Measurements from ENCODE around the gene ATP4A.

Gene ATP4A

DNA sequence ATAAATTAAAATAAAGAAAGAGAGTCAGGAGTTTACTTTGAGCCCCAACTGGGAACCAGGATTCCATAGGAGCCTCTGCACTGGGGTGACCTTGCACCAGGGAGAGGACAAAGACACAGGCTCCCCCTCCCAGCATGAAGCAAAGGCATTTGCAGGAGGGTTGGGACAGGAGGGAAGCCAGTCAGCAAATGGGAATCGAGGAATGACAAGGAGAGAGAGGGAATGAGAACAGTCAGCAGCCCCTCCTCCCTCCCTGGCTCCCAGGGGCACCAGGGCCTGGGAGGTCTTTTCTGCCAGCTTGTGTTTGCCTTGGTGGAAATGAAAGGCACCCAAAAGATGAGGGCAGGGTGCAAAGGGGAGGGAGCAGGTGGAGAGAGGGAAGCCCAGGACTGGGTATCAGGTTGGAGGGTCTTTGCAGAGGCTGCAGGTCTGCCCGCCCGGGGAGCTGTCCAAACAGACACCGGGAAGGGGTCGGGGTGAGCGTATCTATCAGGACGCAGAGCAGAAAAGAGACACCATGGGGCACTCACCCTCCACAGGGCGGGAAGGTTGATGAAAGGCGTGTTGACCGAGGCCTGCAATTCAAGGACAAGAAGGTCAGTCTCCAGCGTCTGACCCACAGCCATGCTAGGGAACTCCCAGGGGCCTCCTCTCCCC lies 39.1 kb downstream of the ATP4A start:
- no peak for DNase-seq

DNA sequence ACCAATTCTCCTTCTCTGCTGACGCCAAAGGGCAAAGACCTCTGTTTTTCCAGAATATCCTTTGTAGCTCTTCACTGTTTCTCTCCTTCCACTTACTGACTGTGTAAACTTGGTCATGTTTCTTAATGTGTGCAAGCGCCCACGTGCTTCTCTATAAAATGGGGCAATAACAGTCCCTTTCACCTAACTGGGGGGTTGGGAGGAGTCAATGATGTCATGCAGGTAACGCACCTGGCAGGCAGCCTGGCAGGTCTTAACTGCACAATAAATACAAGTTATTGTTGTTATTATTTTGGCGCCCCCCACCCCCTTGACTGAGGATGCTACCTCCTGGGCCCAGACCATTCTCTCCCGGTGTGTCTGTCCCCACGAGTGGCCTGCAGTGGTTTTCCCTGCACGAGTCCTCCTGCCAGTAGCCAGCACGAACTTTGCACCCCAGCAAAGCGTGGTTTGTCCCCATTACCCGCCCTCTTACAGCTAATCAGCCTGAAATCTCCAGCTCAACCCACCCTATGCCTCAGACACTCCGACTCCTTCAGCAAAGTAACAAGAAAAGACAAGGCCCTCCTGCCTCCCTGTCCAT lies 40.6 kb downstream of the ATP4A start:
- no peak for DNase-seq

DNA sequence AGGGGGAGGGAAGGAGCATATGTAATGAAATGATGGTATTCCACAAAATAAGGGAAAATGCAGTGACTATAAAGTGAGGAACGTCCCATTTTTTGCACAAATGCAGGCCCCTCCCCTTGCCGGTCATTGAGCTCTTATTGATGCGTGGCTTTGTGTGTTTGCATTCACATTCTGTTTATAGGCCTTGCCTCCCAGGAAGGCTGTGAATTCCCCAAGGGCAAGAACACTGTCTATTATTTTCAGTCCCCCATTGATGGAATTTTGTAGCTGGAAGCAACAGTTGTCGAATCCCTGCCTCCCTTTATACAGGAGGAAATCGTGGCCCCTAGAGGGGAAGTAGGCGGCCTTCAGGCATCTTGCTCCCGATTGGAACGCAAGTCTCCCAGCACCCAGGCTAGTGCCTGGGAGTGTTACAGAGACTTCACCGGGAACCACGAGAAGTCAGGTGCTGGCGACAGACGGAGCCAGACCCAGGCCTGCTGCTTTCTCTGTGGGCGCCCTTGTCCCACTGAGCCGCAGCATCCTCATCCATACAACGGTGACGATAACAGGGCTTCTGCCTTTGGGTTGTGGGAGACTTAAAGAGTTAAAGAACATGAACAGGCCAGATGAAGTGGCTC lies 42.2 kb downstream of the ATP4A start:
- DNase-seq, result no peak

DNA sequence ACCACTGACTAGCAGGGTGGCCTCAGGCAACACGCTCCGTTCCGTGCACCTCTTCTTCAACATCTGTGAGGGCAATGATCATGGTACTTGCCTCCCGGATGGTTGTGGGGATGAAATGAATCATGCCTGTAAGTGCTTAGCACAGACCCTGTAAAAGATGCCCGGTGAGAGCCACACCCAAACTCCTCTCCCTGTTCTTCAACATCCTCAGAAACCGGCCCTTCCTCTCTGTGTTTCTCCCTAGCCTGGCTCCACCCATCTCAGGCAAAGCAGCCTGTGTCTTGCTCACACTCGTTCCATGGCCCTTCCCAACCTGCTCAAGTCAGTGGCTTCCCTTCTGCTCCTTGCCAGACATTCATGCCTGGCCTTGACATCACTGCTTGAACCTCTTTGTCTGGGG lies 44.2 kb downstream of the ATP4A start:
- no peak for DNase-seq

DNA sequence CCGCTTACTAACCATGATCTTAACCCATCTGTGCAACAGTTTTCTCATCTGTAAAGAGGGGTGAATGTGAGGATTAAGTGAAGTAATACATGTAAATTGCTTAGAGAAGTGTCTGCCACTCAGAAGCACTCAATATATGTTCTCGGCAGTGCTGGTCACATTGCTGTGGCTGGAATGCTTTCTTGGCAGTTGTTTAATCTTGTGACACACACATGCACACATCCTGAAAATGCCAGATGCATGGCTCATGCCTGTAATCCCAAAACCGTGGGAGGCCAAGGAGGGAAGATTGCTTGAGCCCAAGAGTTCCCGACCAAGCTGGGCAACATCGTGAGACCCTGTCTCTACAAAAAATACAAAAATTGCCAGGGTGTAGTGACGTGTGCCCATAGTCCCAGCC lies 45.1 kb downstream of the ATP4A start:
- DNase-seq, result no peak

DNA sequence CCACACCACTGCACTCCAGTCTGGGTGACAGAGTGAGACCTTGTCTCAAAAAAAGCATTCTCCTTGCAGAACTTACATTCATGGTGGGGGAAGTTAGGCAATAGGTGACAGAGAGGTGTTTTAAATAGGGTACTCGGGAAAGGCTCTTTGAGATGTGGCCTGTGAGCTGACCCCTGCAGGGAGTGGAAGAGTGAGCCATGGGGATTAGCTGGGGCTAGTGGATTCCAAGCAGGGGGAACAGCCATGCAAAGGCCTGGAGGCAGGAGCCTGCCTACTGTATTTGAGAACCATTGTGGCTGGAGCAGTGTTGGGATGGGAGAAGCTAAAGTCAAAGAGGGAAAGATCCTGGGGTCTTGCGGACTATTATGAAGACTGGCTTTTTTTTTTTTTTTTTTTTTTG lies 46.1 kb downstream of the ATP4A start:
- DNase-seq, result no peak

DNA sequence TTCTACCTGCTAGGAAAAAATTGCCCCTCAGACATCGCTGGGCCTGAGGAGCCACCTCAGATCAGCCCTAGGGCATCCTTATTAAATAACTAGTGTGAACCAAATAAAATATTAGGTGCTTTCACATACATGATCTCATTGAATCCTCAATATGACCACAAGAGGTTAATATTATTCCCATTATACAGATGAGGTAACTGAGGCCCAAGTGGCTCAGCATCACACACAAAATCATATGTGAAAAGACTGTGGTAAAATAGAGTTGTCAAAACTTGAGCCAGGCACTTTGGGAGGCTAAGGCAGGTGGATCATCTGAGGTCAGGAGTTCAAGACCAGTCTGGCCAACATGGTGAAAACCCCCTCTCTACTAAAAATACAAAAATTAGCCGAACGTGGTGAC lies 47.1 kb downstream of the ATP4A start:
- DNase-seq, result no peak

DNA sequence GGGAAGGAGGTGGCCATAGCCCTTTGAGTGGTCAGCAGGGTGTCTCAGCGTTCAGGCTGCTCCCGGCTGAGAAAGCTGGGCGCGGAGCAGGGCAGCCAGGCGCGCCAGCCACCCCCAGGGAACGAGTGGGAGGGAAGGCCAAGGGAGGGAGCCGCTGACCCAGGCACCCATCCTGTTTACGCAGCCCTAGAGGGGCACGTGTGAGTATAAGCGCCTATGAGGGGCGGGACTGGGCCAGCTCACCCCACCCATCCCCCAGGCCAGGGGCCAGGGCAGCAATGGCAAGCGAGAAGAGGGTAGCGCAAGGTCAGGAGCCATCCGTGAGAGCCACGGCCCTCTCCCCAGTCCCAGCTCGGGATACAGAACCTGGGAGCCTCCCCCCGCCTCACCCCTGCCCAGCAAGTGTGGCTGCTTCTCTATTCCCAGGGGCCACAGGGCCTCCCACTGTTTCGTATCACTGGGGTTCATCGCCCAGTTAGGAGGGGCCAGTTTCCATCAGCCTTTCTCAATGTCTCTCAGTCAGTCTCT lies 49.1 kb downstream of the ATP4A start:
- DNase-seq, result no peak

DNA sequence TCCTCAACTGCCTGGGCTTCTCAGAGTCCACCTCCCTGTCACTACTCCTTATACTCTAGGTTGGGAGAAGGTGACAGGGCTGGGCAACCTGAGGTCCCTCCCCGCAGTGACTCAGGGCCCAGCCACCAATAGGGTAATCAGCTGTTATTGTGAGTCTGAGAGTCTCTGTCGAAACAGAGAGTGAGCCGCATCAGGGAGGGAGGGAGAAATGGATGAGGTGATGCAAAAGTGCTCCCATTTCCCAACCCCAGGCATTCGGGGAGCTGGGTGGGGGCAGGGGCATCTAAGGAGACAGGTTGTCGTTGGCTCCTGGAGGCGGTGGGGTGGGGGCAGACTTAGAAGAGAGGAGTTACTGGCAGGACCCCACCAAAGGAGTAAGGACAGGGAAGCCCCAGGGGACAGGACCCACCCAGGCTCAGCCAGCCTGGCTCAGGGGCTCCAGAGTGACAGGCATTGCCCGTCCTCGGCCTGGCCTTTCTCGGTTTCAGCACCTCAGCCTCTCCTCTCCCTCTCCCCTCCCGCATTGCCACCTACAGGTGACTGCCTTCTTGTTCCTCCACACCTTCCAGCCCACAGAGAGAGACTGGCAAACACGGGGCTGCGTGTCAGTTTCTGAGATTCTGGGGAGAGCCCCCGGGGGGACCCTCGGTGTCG lies 49.7 kb downstream of the ATP4A start, which contains the start of gene DMKN:
Gene DMKN, minus strand, starts transcription at position 22 of the 654 bp plus-strand sequence. CDS start 174 bp downstream, outside the sequence.
- no peak for DNase-seq

DNA sequence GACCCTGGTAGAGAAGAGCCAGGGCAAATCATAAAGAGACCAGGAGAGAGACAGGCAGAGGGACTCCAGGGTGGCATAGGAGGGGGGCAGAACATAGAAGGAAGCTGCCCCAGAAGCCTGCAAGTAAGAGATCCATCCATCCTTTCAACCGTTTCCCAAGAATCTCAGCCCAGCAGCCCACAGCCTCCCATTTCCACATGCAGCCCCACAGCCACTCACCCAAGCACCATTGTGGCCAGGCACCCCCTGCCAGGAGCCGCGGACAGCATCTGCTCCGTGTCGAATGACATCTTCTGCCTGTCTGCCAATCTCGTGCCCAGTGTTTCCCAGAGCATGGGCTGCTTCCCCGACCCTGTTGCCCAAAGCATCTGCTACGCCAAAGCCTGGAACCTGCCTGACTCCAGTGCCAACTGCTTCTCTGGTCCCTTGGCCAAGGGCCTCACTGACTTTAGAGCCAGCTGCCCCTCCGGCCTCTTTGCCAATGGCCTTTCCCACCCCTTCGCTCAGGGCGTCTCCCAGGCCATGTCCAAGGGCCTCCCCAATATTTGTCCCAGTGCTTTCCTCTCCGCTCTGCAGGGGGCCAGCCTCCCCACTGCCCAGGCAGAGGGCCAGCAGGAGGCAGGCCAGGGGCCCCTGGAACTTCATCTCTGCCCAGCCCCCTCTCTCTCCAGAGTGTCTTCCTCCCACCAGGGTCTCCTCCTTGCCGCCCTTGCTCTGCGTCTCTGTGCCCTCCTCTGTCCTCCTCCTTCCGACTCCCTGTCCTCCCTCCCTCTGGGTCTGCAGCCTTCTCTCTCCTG lies 50.4 kb downstream of the ATP4A start:
- DNase-seq, result no peak

DNA sequence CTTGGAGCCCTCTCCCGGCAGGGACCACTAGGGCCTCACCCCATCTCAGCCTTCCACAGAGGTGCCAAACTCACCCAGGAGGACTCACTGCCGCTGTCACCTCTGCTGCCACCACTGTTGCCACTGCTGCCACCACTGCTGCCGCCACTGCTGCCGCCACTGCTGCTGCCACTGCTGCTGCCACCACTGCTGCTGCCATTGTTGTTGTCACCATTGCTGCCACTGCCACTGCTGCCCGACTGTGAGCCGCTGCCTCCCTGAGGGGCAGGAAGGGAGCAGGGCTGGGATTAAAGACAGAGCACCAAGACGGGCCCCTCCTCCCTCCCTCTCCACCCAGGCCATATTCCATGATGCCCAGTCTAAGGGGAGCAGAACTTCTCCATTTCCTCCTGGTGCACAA lies 52.1 kb downstream of the ATP4A start:
- no peak for DNase-seq

DNA sequence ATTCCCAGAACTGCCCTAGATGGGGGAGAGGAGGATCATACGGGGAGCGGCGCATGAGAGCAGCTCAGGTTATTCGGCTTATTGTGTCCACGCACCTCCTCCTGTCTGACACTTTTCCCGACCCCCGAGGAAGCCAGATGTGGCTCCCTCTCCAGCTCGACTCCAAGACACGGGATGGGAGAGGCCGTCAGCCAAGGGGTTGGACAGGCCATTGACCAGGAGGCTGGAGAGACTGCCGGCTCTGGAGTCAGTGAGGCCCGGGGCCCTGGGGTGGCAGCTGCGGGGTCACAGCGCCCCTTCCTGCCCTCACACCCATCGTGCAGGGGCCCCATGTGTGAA lies 52.9 kb downstream of the ATP4A start:
- no peak for DNase-seq

DNA sequence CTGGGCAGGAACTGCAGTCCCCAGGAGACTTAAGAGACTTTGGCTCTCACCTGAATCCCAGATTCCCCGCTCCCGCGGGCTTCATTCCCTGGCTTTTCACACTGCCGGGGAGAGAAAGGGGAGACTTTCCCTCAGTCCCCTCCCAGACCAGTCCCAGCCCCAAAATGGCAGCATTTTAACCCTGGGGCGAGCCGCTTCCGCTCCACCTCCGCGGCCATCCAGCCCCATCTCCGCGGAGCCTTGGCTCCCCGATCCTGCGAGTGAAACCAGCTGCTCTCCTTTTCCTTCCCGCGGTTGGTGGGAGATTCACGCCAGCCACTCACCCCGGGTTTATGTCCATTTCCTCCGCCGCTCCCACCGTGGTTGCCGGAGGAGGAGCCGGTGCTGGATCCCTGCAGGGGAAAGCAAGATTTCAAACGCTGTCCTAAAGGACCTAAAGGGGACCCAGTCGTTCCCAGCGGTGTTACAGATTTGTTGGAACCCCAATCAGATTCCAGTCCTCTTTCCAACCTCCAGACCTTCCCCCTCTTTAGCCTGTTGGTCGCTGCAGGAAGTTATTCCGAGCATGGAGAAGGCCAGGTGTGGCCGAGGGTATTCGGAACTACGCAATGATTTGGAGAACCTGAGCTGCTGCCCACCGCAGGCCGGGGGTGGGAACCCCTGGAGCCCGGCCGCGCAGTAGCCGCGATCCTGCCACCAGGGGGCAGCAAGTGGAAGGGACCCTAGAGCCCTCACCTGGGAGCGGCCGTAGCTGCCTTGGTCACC lies 53.4 kb downstream of the ATP4A start:
- peak; percentile 18 to 38 for DNase-seq

DNA sequence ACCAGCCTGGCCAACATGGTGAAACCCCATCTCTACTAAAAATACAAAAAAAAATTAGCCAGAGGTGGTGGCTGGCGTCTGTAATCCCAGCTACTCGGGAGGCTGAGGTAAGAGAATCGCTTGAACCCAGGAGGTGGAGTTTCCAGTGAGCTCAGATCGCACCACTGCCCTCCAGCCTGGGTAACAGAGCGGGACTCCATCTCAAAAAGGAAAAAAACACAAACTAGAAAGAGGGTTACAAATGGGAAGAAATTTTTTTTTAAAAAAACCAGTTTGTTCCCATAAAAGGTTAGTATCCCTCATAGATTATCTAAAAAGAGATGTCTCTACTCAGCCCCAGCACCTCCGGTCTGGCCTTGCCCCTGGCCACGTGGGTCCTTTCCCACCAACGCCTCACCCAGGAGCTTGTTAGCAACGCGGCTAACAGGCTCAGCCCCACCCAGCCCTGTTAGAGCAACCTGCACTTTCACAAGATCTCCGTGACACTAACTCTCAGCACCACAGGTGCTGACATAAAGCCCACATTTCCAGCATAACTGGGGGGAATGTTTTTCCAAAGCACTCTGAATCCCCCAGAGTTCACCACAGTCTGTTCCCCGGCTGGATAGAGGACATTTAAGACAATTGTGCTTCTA lies 54.3 kb downstream of the ATP4A start:
- DNase-seq, result no peak

DNA sequence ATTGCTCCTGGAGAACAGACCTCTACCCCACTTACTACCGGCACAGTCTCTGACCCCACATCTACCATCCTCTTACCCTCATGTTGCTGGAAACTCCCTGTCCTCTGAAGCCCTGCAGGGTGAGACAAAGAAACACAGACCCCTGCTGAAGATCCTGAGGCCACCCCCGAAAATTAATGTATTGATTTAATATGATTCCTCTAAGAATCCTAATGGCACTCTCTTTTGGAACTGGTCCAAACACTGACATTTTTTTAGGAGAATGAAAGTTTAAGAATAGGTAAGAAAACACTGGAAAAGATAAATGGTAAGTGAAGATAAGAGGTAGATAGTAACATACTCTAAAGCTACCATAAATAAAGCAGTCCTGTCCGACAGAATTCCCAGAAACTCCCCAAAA lies 55.3 kb downstream of the ATP4A start:
- no peak for DNase-seq

DNA sequence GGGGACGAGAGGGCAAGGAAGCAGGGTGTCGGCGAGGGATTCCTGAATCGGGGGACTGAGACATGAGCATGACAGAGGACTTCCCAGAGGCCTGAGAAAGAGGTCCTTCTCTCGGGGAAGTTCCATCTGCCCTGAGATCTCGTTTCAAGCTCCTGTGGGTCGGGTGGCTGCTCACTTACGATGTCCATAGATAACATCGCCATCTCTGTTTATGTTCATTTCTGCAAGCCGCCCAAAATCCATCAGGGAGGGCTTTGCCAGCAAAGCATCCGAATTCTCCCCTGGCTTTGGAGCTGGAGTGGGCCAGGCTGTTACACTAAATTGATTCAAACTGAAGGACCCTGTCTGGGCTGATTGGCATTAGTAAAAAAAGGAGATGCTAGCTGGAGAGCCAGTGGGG lies 55.9 kb downstream of the ATP4A start:
- DNase-seq, result no peak

DNA sequence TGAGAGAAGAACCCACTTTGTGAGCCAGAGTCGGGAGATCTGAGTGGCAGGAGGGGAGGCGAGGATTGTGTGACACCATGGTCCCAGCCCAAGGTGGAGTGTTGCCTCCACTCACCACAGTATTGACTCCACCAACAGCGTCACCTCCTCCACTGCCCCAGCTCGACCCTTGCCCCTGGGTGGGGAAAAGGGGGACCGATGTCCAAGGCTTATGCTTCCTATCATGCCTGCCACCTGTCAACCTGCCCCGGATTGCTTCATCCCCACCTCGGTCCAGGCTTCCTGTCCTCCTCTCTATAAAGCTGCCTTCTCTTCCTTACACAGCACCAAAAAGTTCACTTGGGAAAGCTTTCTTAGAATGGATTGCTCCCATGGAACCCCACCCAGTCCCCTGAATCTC lies 57.4 kb downstream of the ATP4A start:
- DNase-seq, result no peak

DNA sequence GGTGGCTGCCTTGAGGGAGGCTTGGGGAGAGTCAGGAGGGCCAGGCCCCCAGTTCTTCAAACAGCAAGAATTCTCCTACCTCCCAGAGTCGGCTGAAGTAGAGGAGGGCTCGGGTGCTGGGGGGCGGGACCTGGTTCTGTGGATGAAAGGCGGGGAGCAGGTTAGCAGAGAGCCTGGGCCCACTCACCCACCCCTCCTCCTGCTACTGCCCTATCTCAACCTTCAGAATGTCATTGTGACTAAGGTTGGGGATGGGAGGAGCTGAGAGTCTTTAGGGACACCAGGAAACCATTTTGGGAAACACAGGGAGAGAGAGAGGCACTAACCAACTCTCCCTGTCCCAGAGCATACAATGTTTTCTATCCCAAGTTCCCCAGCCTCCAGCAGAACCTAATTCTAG lies 60.7 kb downstream of the ATP4A start:
- DNase-seq, result no peak

DNA sequence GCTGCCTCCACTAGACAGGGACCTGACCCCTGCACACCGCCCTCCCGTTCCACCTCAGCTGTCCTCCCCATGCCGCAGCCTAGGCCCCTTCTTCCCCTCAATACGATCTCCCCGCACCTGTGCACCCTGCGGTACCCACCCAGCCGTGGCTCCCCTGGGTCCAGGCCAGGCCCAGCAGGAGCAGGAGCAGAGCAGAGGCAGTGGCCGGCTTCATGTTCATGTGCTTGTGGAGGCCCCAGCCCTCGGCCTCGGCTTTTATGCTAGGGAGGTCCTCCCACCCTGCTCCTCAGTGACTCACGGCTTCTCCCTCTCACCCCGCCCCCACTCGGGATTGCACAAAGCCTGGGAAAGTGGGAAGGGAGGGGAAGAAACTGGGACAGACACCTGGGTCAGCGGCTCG lies 61.8 kb downstream of the ATP4A start:
- no peak for DNase-seq

DNA sequence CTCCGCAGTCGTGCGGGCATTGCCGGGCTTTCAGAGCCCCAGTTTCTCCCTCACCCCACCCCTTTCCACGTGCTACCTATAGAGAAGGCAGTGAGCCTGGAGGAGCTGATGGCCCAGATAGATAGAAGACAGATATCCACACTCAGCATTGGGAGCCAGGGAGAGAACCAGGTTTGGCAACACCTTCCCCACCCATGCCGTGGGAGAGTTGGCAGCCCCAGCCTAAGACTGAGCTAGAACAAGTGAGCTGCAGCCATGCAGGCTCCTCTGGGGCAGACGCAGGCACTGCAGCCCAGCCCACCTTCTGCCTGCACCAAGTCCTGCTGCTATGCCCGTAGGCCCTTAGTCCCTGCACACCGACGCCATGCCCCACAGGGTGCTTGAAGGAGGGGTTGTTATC lies 62.8 kb downstream of the ATP4A start:
- DNase-seq, result no peak

All from Kasumi-1 (cell line).